Chondrocyte (in vitro differentiated cells): Measurements from ENCODE around the gene LNP1. TPM values are rescaled to one million over a fixed set of nuclear protein-coding genes. Genes with fewer than 3 reads are reported as not detected.

Experiments used
- DNase-seq: peaks from one replicate; pipeline ENCODE4 v3.0.0; 2021; ENCODE audit warnings: mixed read lengths, low spot score
- H3K27ac Mint-ChIP-seq: one replicate; pipeline ENCODE4 v1.8.0; 2021; ENCODE audit warnings: mild to moderate bottlenecking, moderate library complexity, mixed read lengths; ENCODE audit not compliant: unreplicated experiment
- H3K27me3 Mint-ChIP-seq: 2 replicates; pipeline ENCODE4 v1.8.0; 2021; ENCODE audit warnings: low read depth, mixed read lengths
- H3K36me3 Mint-ChIP-seq: 2 replicates; pipeline ENCODE4 v1.8.0; 2021; ENCODE audit warnings: low read depth, mixed read lengths
- H3K4me1 Mint-ChIP-seq: 2 replicates; pipeline ENCODE4 v1.8.0; 2021; ENCODE audit warnings: low read depth, mild to moderate bottlenecking, mixed read lengths
- H3K4me3 Mint-ChIP-seq: one replicate; pipeline ENCODE4 v1.8.0; 2021; ENCODE audit warnings: mild to moderate bottlenecking, moderate library complexity, mixed read lengths; ENCODE audit not compliant: unreplicated experiment
- H3K9me3 Mint-ChIP-seq: 2 replicates; pipeline ENCODE4 v1.8.0; 2021; ENCODE audit warnings: low read depth, mixed read lengths
- total RNA-seq: library from RNA; stranded (reverse); gene quantifications from 3 replicates; pipeline ENCODE4 v1.2.1, GENCODE V29; 2021
- TF ChIP-seq, protein P1 (sequence below): fragments of 200-600 bp; sonication (generic); IDR thresholded peaks from 2 replicates; pipeline ENCODE4 v1.5.0; 2021; ENCODE audit warnings: antibody characterized with exemption, mild to moderate bottlenecking, moderate library complexity

LNP1 gene
- total RNA-seq, 1 donor from 2014 or later = 1.0 TPM

DNA sequence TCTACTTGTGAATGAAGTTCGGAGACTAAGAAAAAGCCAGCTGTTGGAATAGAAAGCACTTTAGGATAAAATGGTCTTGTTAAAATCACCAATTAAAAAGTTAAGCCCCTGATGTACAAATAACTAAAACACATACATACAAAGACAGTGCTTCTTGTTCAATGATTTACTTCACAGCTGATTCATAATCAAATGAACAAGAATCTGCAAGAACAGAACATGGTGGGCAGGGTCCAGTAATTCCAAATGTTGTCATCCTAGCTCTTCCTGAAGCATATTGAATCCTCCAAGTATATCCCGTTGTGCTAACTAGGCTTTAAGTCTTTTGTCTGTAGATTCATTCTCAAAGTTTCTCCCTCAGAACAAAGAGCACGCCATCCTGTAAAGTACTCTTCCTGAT, 42.3 kb upstream of the LNP1 start:
- Mint-ChIP-seq H3K27ac (no peak overlapping the region), H3K9me3 (peaks cover 5% of the 10 kb centered on the region), H3K4me1 (no peaks in the 10 kb centered on the region), H3K27me3 (no peaks in the 10 kb centered on the region), H3K36me3 (peaks cover 27% of the 10 kb centered on the region), H3K4me3 (no peak overlapping the region)
- TF ChIP-seq, protein P1, sequence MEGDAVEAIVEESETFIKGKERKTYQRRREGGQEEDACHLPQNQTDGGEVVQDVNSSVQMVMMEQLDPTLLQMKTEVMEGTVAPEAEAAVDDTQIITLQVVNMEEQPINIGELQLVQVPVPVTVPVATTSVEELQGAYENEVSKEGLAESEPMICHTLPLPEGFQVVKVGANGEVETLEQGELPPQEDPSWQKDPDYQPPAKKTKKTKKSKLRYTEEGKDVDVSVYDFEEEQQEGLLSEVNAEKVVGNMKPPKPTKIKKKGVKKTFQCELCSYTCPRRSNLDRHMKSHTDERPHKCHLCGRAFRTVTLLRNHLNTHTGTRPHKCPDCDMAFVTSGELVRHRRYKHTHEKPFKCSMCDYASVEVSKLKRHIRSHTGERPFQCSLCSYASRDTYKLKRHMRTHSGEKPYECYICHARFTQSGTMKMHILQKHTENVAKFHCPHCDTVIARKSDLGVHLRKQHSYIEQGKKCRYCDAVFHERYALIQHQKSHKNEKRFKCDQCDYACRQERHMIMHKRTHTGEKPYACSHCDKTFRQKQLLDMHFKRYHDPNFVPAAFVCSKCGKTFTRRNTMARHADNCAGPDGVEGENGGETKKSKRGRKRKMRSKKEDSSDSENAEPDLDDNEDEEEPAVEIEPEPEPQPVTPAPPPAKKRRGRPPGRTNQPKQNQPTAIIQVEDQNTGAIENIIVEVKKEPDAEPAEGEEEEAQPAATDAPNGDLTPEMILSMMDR = no peak
- DNase-seq = no peak

DNA sequence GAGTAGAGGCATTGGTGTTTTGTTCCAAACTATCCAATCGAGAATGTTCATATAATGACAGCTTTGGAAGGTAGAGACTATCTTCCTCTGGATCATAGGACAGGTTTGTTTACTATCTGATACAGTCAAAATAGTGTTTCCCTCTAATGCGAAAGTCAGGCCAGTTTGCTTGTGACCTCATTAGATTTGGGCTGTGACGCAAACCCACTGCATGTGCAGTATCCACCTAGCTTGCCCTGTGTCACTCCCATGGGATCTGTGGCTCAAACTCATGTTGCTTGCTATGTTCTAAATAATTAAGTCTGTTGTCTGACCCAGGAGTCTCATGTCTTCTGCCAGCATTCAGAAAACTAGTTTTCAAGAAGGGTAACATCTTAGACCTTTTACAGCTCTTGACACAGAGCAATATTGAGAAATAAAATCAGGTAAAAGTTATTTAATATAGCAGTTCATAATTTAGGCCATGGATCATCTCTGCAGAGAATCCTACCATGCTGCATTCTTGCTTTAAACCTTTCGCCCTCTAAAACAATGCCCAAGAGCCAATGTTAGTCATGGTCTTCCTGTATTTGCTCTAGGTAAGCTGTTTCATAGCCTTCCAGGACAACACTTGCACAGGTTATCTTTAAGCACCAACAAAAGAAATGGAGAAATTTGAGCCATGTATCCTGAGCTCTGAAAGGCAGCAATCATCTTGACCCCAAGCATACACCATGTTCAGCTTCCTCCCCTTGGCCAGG, 40.4 kb upstream of the LNP1 start:
- Mint-ChIP-seq H3K27ac (no peak overlapping the region), H3K27me3 (no peaks in the 10 kb centered on the region), H3K4me1 (no peaks in the 10 kb centered on the region), H3K36me3 (peaks cover 25% of the 10 kb centered on the region), H3K4me3 (no peak overlapping the region), H3K9me3 (peaks cover 5% of the 10 kb centered on the region)
- no peak for DNase-seq
- TF ChIP-seq, protein P1 = no peak

DNA sequence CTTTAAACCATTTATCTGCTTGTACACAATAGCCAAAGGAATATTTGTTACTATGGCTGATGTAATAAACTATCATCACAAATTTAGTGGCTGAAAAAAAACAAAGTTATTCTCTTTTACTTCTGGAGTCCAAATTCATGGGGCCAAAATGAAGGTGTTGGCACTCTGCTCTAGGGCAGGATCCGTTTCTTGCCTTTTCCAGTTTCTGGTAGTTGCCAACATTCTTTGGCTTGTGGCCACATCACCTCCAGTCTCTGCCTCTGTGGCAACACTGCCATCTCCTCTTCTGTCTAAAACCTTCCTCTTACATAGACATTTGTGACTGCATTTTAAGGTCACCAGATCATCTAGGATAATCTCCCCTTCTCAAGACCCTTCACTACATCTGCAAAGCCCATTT, 39.4 kb upstream of the LNP1 start:
- no peak overlapping the region for H3K4me3 Mint-ChIP-seq
- no peak for DNase-seq
- H3K27me3 Mint-ChIP-seq = no peaks in the 10 kb centered on the region
- H3K9me3 Mint-ChIP-seq = peaks cover 5% of the 10 kb centered on the region
- no peaks in the 10 kb centered on the region for H3K4me1 Mint-ChIP-seq
- no peak overlapping the region for H3K27ac Mint-ChIP-seq
- H3K36me3 Mint-ChIP-seq = peaks cover 24% of the 10 kb centered on the region
- TF ChIP-seq, protein P1 = no peak

DNA sequence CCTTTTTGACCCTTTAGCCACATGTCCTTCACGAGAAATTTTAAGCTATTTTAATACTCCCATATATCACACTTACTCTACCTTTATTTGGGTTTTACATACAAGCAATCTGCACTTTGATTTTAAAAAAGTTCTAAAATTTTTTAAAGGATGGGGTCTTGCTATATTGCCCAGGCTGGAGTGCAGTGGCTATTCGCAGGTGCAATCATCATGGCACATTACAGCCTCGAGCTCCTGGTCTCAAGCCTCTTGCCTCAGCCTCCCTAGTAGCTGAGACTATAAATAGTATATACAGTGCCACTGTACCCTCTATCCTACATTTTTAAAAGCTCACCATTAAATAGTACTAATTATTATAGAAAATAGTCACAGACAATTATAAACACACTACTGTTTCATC, 36.9 kb upstream of the LNP1 start:
- H3K4me1 Mint-ChIP-seq = peaks cover 11% of the 10 kb centered on the region
- H3K4me3 Mint-ChIP-seq = no peak overlapping the region
- no peaks in the 10 kb centered on the region for H3K27me3 Mint-ChIP-seq
- H3K9me3 Mint-ChIP-seq = peaks cover 5% of the 10 kb centered on the region
- H3K27ac Mint-ChIP-seq = no peak overlapping the region
- TF ChIP-seq, protein P1 = no peak
- peaks cover 27% of the 10 kb centered on the region for H3K36me3 Mint-ChIP-seq
- no peak for DNase-seq

DNA sequence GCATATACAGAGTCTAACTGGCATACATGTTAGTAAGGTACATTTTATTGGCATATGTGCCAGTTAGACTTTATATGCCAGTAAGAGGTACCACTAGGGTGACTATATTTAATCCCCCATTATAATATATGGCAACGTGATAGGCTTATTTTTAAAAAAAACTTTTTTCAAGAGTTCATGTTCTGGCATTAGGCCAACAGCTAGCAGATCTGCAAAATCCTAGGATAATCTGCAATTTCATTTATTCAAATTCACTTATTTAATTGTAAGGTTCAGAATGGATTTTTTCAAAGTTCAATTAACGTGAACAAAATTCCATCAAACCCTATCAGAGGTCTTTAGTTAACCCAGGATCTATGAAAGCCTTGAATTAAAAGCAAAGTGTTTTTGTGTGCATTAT, 34.9 kb upstream of the LNP1 start:
- Mint-ChIP-seq H3K27me3 (no peaks in the 10 kb centered on the region), H3K4me1 (peaks cover 11% of the 10 kb centered on the region), H3K27ac (no peak overlapping the region), H3K9me3 (peaks cover 5% of the 10 kb centered on the region), H3K4me3 (no peak overlapping the region), H3K36me3 (peaks cover 28% of the 10 kb centered on the region)
- no peak for DNase-seq
- TF ChIP-seq, protein P1 = no peak
